HCT116 (cell line): Measurements from ENCODE around the gene BABAM2. TPM values are rescaled to one million over a fixed set of nuclear protein-coding genes. Genes with fewer than 3 reads are reported as not detected.

ENCODE experiments used
- ATAC-seq: fragments of 200-7000 bp; cut with Tn5 transposase; 2 replicates; pipeline ENCODE4 v1.9.1; 2020; ENCODE audit warnings: mild to moderate bottlenecking, moderate library complexity
- BruUV-seq: library from RNA; stranded (reverse); fragments of 400-500 nt; replicated peaks from 2 replicates; lab custom pipeline; 2021; lab: Mats Ljungman, UMichigan
- CTCF ChIA-PET: fragments of 300-600 bp; sonication (Branson Sonifier 250); formaldehyde crosslinking; loops from one replicate; lab custom pipeline; 2021; ENCODE audit warnings: antibody characterized with exemption; lab: Charles Lee
- POLR2A ChIA-PET: fragments of 300-600, 350-600 bp; sonication (Branson Sonifier 250); formaldehyde crosslinking; loops from one replicate; lab custom pipeline; 2021; ENCODE audit warnings: antibody characterized with exemption; lab: Charles Lee
- RAD21 ChIA-PET, 2 experiments: fragments of 300-600 bp; sonication (Branson Sonifier 250); formaldehyde crosslinking; loops; one replicate each; lab custom pipeline; 2023; ENCODE audit warnings: low total read pairs in 2 of 2; ENCODE audit not compliant: uncharacterized antibody in 2 of 2, unreplicated experiment in 2 of 2, low non-redundant PET in 1 of 2; lab: Charles Lee
- DNase-seq: peaks from one replicate; pipeline ENCODE4 v3.0.0-alpha.2; 2010; ENCODE audit warnings: low read depth, low spot score
- H2AFZ ChIP-seq: fragments of 200-600 bp; shearing (Covaris generic), sonication (generic); 2 replicates; pipeline ENCODE4 v1.6.1; 2017; ENCODE audit warnings: low read depth, mixed run types, mixed read lengths, antibody characterized with exemption, low read length; ENCODE audit not compliant: poor library complexity, severe bottlenecking
- H3K27ac ChIP-seq: 2 replicates; pipeline ENCODE4 v1.5.1; 2012; ENCODE audit warnings: low read depth, low read length
- H3K27me3 ChIP-seq: fragments of 200-600 bp; sonication (generic); 2 replicates; pipeline ENCODE4 v1.6.1; 2016; ENCODE audit warnings: mixed run types, low read length, mixed read lengths; ENCODE audit not compliant: insufficient read depth
- H3K36me3 ChIP-seq, 2 experiments: fragments of 200-500 bp in 1 of 2; fragments of 200-600 bp in 1 of 2; sonication (Bioruptor generic) in 1 of 2; sonication (generic) in 1 of 2; 2 replicates each; pipeline versions ENCODE4 v1.5.1 to v1.6.1; 2014 to 2016; ENCODE audit warnings: low read length in 2 of 2, inconsistent platforms in 1 of 2, mixed read lengths in 1 of 2, mixed run types in 1 of 2; ENCODE audit not compliant: insufficient read depth in 2 of 2, control insufficient read depth in 1 of 2
- H3K4me1 ChIP-seq, 2 experiments: fragments of 200-600 bp in 1 of 2; sonication (generic) in 1 of 2; 2 replicates each; pipeline versions ENCODE4 v1.5.1 to v1.6.1; 2012 to 2017; ENCODE audit warnings: low read length in 2 of 2, inconsistent platforms in 1 of 2, mild to moderate bottlenecking in 1 of 2, mixed read lengths in 1 of 2, mixed run types in 1 of 2, moderate library complexity in 1 of 2; ENCODE audit not compliant: insufficient read depth in 2 of 2, control insufficient read depth in 1 of 2
- H3K4me2 ChIP-seq: fragments of 200-600 bp; sonication (generic); 2 replicates; pipeline ENCODE4 v1.6.1; 2017; ENCODE audit warnings: mixed run types, low read length, mixed read lengths
- H3K4me3 ChIP-seq, 2 experiments: fragments of 200-600 bp in 1 of 2; sonication (generic) in 1 of 2; replicated peaks in 1 of 2; 2 replicates each; pipeline ENCODE4 v1.5.1; 2011 to 2016; ENCODE audit warnings: low read length in 2 of 2, control low read depth in 1 of 2, low read depth in 1 of 2, mild to moderate bottlenecking in 1 of 2, mixed read lengths in 1 of 2, mixed run types in 1 of 2
- H3K79me2 ChIP-seq: fragments of 200-600 bp; sonication (generic); 2 replicates; pipeline ENCODE4 v1.6.1; 2017; ENCODE audit warnings: mild to moderate bottlenecking, mixed run types, low read length, moderate library complexity, mixed read lengths; ENCODE audit not compliant: insufficient read depth
- H3K9ac ChIP-seq: fragments of 200-600 bp; sonication (generic); 2 replicates; pipeline ENCODE4 v1.6.1; 2016; ENCODE audit warnings: low read length, mixed read lengths
- H3K9me2 ChIP-seq: fragments of 200-600 bp; sonication (generic), shearing (Covaris generic); 2 replicates; pipeline ENCODE4 v1.6.1; 2017; ENCODE audit warnings: mixed run types, mild to moderate bottlenecking, moderate library complexity; ENCODE audit not compliant: insufficient read depth
- H3K9me3 ChIP-seq, 2 experiments: fragments of 200-500 bp in 1 of 2; fragments of 200-600 bp in 1 of 2; sonication (Bioruptor generic) in 1 of 2; sonication (generic) in 1 of 2; 2 replicates each; pipeline ENCODE4 v1.6.1; 2014 to 2017; ENCODE audit warnings: low read length in 2 of 2, mixed read lengths in 2 of 2, inconsistent platforms in 1 of 2, low read depth in 1 of 2, mild to moderate bottlenecking in 1 of 2, mixed run types in 1 of 2, moderate library complexity in 1 of 2; ENCODE audit not compliant: control insufficient read depth in 1 of 2, insufficient read depth in 1 of 2
- H4K20me1 ChIP-seq: fragments of 200-600 bp; sonication (generic), shearing (Covaris generic); 2 replicates; pipeline ENCODE4 v1.6.1; 2017; ENCODE audit warnings: mixed run types, mild to moderate bottlenecking, moderate library complexity; ENCODE audit not compliant: insufficient read depth
- CEBPB ChIP-seq: IDR thresholded peaks from 2 replicates; pipeline ENCODE4 v1.6.1; 2012; ENCODE audit warnings: low read depth
- CTCF ChIP-seq, 3 experiments: fragments of 200-600 bp in 1 of 3; sonication (generic) in 1 of 3; IDR thresholded peaks in 2 of 3; conservative IDR thresholded peaks in 1 of 3; 2 replicates each; pipeline ENCODE4 v1.5.1; 2012 to 2017; ENCODE audit warnings: low read depth in 2 of 3, low read length in 2 of 3, antibody characterized with exemption in 1 of 3, borderline replicate concordance in 1 of 3, control low read depth in 1 of 3, mild to moderate bottlenecking in 1 of 3, mixed read lengths in 1 of 3, mixed run types in 1 of 3, moderate library complexity in 1 of 3; ENCODE audit not compliant: insufficient read depth in 1 of 3
- ELF1 ChIP-seq: IDR thresholded peaks from 2 replicates; pipeline ENCODE4 v1.6.1; 2012; ENCODE audit warnings: low read depth, borderline replicate concordance
- POLR2A ChIP-seq: IDR thresholded peaks from 2 replicates; pipeline ENCODE4 v1.7.0; 2011; ENCODE audit warnings: borderline replicate concordance; ENCODE audit not compliant: insufficient read depth, insufficient read length; ENCODE audit errors: extremely low read depth
- POLR2AphosphoS5 ChIP-seq: IDR thresholded peaks from 2 replicates; pipeline ENCODE4 v1.6.1; 2011; ENCODE audit warnings: mild to moderate bottlenecking, low read depth, low read length, moderate library complexity
- RAD21 ChIP-seq: IDR thresholded peaks from 2 replicates; pipeline ENCODE4 v1.6.1; 2012; ENCODE audit warnings: low read depth, mild to moderate bottlenecking
- SIN3A ChIP-seq: IDR thresholded peaks from 2 replicates; pipeline ENCODE4 v1.6.1; 2012; ENCODE audit warnings: low read depth
- TCF7L2 ChIP-seq: IDR thresholded peaks from 2 replicates; pipeline ENCODE4 v1.7.0; 2011; ENCODE audit warnings: borderline replicate concordance, inconsistent platforms; ENCODE audit not compliant: insufficient read depth, insufficient read length; ENCODE audit errors: extremely low read depth
- YY1 ChIP-seq: IDR thresholded peaks from 2 replicates; pipeline ENCODE4 v1.6.1; 2011; ENCODE audit warnings: low read length, low read depth, moderate library complexity, mild to moderate bottlenecking; ENCODE audit not compliant: insufficient replicate concordance; ENCODE audit errors: extremely low read depth
- ZBTB33 ChIP-seq: IDR thresholded peaks from 2 replicates; pipeline ENCODE4 v1.6.1; 2011; ENCODE audit warnings: mild to moderate bottlenecking, low read length, moderate library complexity; ENCODE audit not compliant: insufficient replicate concordance; ENCODE audit errors: extremely low read depth
- intact Hi-C: fragments of 100-400 bp; cut with micrococcal nuclease; formaldehyde crosslinking; loops from 2 replicates; pipeline ENCODE4 v1.10.0; 2022
- total RNA-seq: library from RNA; stranded (reverse); gene quantifications from one replicate; pipeline ENCODE4 v1.2.1, GENCODE V29; 2021; ENCODE audit not compliant: unreplicated experiment

The BABAM2 gene
- total RNA-seq, 1 experiment from 2014 or later: 23.8 TPM

GRCh38 chr2:28053597-28053996 lies 163.1 kb downstream of the BABAM2 start:
- no TSS peak for BruUV-seq
- H3K9ac ChIP-seq: no peak overlapping the region
- H3K9me3 ChIP-seq: no peaks in the 10 kb centered on the region
- no peak overlapping the region for H3K4me3 ChIP-seq
- no peaks in the 10 kb centered on the region for H3K4me1 ChIP-seq
- no peak overlapping the region for H3K4me2 ChIP-seq
- no peak for ATAC-seq
- RAD21 ChIA-PET: no interaction called here
- no peaks in the 10 kb centered on the region for H4K20me1 ChIP-seq
- H2AFZ ChIP-seq: no peak overlapping the region
- no peak for DNase-seq
- POLR2A ChIA-PET: no interaction called here
- H3K27me3 ChIP-seq: no peaks in the 10 kb centered on the region
- TF ChIP-seq ELF1 (no peak), TCF7L2 (no peak), SIN3A (no peak), YY1 (no peak), CTCF (IDR thresholded peaks at IDR 0.05 in 2 of 3, conservative IDR thresholded peaks at IDR 0.05 in 1 of 3; ENCODE audit: borderline replicate concordance in 1 of 3, insufficient read depth in 1 of 3, low read depth in 2 of 3, low read length in 2 of 3) (no peak), ZBTB33 (no peak), POLR2A (no peak), CEBPB (no peak), POLR2AphosphoS5 (no peak), RAD21 (no peak)
- no peaks in the 10 kb centered on the region for H3K9me2 ChIP-seq
- no peaks in the 10 kb centered on the region for H3K36me3 ChIP-seq
- CTCF ChIA-PET: no interaction called here
- H3K79me2 ChIP-seq: no peaks in the 10 kb centered on the region
- intact Hi-C loops: no loop called here
- no peak overlapping the region for H3K27ac ChIP-seq
